Omental fat pad (tissue), 4 donors: ENCODE measurements around the gene PLK1. TPM values are rescaled to one million over a fixed set of nuclear protein-coding genes. Genes with fewer than 3 reads are reported as not detected.

ENCODE experiments used
- ATAC-seq: fragments of 150-250 bp; one replicate; pipeline ENCODE4 v1.9.1; 2016; ENCODE audit warnings: mild to moderate bottlenecking, moderate library complexity; ENCODE audit not compliant: low FRiP score
- DNase-seq: peaks from one replicate; pipeline ENCODE4 v3.0.0-alpha.2; 2019; ENCODE audit warnings: low spot score
- total RNA-seq, 4 donors: library from RNA; depleted of rRNA; stranded (reverse); fragments of >200 nt; gene quantifications; one replicate each; pipeline ENCODE4 v1.1.0, GENCODE V29; 2016
- TF ChIP-seq, protein P1 (sequence below), 3 donors: fragments of 450-650 bp; IDR thresholded peaks; one replicate each; pipeline ENCODE4 v1.5.1; 2016 to 2017; ENCODE audit warnings: antibody characterized with exemption in 3 of 3, mild to moderate bottlenecking in 3 of 3, moderate library complexity in 2 of 3

The PLK1 gene
- total RNA-seq, 4 donors from 2014 or later, result 0.65 to 7.7 (median 1.4) TPM

DNA sequence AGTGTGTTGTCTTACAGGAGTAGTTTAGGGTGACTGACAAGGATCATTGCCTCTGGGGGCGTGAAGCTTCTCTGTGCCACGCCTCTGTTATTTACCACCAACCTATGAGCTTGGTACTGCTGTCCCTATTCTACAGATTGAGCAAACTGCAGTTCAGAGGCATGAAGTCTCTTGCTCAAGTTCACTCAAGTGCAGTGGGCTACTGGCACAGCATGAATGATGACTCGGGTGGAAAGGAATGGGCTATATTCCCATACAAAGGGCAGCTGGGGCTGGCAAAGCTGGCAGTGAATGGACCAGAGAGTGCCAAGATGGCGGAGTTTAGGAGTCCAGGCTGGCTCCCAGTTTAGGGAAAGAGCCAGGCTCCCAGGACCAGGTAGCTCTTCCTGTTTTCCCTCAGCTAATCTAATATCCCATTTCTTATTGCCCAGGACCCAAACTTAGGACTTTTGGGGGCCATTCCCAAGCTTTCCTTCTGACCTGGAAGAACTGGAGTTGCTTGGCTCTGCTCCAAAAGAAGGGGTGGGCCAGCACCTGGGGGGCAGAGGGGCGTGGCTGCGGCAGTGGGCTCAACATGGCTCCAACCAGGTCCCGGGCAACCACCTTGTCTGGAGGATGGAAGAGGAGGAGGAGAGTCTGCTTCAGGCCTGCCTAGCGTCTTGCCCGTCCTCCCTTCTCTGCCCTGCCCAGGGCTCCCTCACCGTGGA lies 12.9 kb downstream of the PLK1 start:
- TF ChIP-seq, protein P1, sequence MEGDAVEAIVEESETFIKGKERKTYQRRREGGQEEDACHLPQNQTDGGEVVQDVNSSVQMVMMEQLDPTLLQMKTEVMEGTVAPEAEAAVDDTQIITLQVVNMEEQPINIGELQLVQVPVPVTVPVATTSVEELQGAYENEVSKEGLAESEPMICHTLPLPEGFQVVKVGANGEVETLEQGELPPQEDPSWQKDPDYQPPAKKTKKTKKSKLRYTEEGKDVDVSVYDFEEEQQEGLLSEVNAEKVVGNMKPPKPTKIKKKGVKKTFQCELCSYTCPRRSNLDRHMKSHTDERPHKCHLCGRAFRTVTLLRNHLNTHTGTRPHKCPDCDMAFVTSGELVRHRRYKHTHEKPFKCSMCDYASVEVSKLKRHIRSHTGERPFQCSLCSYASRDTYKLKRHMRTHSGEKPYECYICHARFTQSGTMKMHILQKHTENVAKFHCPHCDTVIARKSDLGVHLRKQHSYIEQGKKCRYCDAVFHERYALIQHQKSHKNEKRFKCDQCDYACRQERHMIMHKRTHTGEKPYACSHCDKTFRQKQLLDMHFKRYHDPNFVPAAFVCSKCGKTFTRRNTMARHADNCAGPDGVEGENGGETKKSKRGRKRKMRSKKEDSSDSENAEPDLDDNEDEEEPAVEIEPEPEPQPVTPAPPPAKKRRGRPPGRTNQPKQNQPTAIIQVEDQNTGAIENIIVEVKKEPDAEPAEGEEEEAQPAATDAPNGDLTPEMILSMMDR (IDR thresholded peaks at IDR 0.05), result no peak
- ATAC-seq (no peak), DNase-seq (no peak)

DNA sequence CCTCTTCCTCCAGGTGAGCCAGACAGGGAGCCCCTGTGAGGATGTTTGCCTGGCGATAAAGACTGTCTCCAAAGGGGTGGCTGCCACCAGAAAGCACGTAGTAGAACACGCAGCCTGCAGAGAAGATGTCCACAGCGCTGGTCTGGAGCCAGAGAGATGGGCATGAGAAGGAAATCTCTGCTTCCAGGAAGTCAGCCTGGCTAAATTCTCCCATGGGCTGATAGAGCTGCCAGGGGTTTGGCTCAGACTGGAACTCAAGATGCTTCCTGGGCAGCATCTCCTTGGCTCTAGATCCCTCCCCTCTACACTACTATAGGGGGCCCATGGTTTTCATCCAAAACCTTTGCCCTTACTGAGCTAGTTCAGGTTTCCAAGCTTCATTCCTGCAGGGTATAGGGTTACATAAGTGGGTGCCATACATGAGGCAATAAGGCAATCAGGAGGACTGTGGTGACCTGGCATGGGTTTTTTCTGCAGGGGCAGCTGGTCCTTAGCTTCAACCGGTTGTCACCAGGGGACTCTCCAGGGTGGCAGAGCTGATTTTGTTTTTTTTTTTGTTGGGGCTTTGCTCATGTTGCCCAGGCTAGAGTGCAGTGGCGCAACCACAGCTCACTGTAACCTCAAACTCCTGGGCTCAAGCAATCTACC lies 13.6 kb downstream of the PLK1 start:
- DNase-seq (no peak), ATAC-seq (no peak)
- TF ChIP-seq, protein P1 (IDR thresholded peaks at IDR 0.05), result no peak

DNA sequence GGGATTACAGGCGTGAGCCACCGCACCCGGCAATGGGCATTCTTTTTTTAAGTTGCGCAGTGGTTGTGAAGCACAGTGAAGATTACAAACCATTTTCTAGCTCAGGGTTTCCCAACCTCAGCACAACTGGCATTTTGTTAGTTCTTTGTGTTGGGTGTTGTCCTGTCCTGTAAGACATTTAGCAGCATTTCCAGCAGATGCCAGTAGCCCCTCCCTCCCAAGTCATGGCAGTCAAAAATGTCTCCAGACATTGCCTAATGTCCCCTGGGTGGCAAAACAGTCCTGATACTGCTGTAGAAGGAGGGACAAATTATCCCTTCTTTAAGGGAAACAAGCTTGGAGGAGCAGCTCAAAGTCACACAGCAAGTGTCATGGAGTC lies 15.6 kb downstream of the PLK1 start:
- ATAC-seq (no peak), DNase-seq (no peak)
- TF ChIP-seq, protein P1 (IDR thresholded peaks at IDR 0.05), result no peak

DNA sequence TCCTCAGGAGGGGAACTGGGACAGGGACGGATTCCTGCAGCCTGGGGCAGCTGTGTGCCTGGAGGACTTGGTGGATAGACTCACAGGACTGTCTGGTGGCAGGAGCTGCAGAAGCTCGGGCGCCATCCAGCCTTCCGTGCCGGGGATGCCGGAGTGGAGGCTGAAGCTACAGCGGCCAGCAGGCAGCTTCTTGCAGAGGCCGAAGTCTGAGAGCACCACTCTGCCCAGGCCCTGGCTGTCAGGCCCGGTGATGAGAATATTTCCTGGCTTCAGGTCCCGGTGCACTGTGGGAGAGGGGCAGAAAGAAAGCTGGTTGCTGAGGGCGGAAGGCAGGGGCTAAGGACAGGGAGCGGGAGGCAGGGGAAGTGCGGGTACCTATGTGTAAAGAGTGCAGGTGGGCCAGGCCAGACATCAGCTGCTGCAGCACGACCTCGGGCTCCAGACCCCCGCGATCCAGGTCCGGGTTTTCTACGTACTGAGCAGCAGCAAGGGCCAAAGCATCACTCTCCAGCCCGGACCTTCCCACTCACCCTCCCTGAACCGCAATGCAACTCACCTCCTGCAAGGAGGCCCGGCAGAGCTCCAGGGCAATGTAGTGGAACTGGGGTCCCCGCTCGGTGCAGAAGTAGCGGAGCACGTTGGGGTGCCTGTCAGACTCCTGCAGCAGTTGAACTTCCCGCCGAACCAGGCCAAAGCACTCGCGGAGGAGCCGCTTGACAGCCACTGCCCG lies 16.1 kb downstream of the PLK1 start:
- no peak for ATAC-seq
- TF ChIP-seq, protein P1 (IDR thresholded peaks at IDR 0.05), result no peak
- DNase-seq, result no peak

DNA sequence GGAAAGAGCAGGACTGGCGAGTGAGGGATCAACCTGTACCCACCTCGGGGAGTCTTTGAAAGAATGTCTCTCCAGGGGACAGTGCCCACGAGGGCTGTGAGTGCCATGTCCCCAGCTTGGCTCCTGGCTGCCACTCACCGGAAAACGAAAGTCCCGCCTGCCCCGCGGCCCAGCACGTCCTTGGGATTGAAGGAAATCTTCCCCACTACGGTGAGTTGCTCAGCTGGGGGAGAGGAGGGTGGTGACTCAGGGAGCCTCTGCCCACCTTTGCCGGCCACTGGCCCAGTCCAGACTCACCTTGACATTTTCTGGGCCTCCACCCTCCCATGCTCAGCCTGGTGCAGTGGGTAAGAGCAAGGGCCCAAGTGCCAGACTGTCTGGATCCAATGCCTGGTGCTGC lies 17.1 kb downstream of the PLK1 start:
- no peak for DNase-seq
- TF ChIP-seq, protein P1 (IDR thresholded peaks at IDR 0.05), result no peak
- ATAC-seq, result no peak

DNA sequence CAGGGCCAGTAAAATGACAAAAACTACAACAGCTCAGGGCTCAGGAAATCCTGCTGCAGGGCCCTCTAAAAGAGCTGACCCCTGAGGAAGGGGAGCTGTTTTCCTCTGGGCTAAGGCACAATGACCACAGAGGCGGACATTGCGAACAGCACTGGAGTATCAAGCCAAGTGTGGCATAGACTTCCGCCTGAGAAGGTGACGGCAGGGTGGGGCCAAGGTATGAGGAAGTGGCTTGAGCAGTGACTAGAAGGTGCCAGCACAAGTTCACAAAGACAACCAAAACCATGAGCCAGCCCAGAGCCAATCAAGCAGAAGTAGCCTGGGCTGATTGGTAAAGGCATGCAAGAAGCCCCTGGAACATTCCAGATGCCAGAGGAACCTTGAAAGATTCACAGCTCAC lies 20.4 kb downstream of the PLK1 start:
- TF ChIP-seq, protein P1 (IDR thresholded peaks at IDR 0.05), result no peak
- ATAC-seq, result no peak
- no peak for DNase-seq
